Glutamatergic neuron (in vitro differentiated cells): ENCODE data around the gene MRPL1. TPM values are rescaled to one million over a fixed set of nuclear protein-coding genes. Genes with fewer than 3 reads are reported as not detected.

ENCODE experiments used
- DNase-seq: peaks from one replicate; pipeline ENCODE4 v3.0.0; 2022
- H3K27ac Mint-ChIP-seq: one replicate; pipeline ENCODE4 v1.8.0; 2020; ENCODE audit warnings: mild to moderate bottlenecking, mixed read lengths, inconsistent platforms; ENCODE audit not compliant: unreplicated experiment
- H3K27me3 Mint-ChIP-seq: one replicate; pipeline ENCODE4 v1.8.0; 2020; ENCODE audit warnings: mild to moderate bottlenecking, moderate library complexity, mixed read lengths, inconsistent platforms; ENCODE audit not compliant: unreplicated experiment
- H3K36me3 Mint-ChIP-seq: one replicate; pipeline ENCODE4 v1.8.0; 2020; ENCODE audit warnings: mild to moderate bottlenecking, mixed read lengths, inconsistent platforms; ENCODE audit not compliant: unreplicated experiment
- H3K4me1 Mint-ChIP-seq: one replicate; pipeline ENCODE4 v1.8.0; 2020; ENCODE audit warnings: mild to moderate bottlenecking, low read depth, mixed read lengths, inconsistent platforms; ENCODE audit not compliant: unreplicated experiment
- H3K4me3 Mint-ChIP-seq: one replicate; pipeline ENCODE4 v1.8.0; 2020; ENCODE audit warnings: mild to moderate bottlenecking, mixed read lengths, inconsistent platforms; ENCODE audit not compliant: unreplicated experiment
- H3K9me3 Mint-ChIP-seq: one replicate; pipeline ENCODE4 v1.8.0; 2020; ENCODE audit warnings: mild to moderate bottlenecking, moderate library complexity, mixed read lengths, inconsistent platforms; ENCODE audit not compliant: unreplicated experiment
- total RNA-seq: library from RNA; stranded (reverse); fragmentation: NEBNext Ultra II Directional; extraction: Animal tissue kit (Norgen Biotek cat#: 25700); gene quantifications from one replicate; pipeline ENCODE4 v1.2.1, GENCODE V29; 2021; ENCODE audit not compliant: unreplicated experiment
- TF ChIP-seq, protein P1 (sequence below): fragments of 200-600 bp; sonication (generic); IDR thresholded peaks from one replicate; pipeline ENCODE4 v1.5.0; 2021; ENCODE audit not compliant: partially characterized antibody, unreplicated experiment

The MRPL1 gene
- total RNA-seq, 1 donor from 2014 or later, result 20.1 TPM

DNA sequence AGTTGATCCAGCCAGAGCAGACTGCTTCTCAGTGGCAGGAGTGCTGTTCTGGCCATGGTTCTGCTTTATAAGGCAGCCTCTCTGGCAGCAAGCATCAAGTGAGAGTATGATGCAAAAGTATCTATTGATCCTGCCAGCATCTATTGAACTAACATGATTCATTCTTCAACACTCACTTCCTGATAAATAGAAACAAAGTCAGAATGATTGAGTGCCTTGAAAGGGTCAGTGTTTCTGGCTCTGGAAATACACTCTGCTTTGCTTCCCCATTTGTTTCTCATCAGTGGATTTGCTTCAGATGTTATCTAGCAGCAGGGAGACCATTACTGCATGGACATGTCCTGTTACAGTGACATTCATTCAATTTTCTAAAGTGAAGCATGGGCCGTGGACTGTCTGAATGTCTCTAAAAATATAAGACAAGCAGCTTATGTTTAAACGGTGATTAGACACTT lies 128.3 kb downstream of the MRPL1 start:
- no peaks in the 10 kb centered on the region for H3K36me3 Mint-ChIP-seq
- no peak overlapping the region for H3K4me3 Mint-ChIP-seq
- no peak overlapping the region for H3K27ac Mint-ChIP-seq
- TF ChIP-seq, protein P1, sequence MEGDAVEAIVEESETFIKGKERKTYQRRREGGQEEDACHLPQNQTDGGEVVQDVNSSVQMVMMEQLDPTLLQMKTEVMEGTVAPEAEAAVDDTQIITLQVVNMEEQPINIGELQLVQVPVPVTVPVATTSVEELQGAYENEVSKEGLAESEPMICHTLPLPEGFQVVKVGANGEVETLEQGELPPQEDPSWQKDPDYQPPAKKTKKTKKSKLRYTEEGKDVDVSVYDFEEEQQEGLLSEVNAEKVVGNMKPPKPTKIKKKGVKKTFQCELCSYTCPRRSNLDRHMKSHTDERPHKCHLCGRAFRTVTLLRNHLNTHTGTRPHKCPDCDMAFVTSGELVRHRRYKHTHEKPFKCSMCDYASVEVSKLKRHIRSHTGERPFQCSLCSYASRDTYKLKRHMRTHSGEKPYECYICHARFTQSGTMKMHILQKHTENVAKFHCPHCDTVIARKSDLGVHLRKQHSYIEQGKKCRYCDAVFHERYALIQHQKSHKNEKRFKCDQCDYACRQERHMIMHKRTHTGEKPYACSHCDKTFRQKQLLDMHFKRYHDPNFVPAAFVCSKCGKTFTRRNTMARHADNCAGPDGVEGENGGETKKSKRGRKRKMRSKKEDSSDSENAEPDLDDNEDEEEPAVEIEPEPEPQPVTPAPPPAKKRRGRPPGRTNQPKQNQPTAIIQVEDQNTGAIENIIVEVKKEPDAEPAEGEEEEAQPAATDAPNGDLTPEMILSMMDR, result no peak
- H3K4me1 Mint-ChIP-seq, result peaks cover 4% of the 10 kb centered on the region
- no peaks in the 10 kb centered on the region for H3K27me3 Mint-ChIP-seq
- H3K9me3 Mint-ChIP-seq, result no peaks in the 10 kb centered on the region
- DNase-seq, result no peak

DNA sequence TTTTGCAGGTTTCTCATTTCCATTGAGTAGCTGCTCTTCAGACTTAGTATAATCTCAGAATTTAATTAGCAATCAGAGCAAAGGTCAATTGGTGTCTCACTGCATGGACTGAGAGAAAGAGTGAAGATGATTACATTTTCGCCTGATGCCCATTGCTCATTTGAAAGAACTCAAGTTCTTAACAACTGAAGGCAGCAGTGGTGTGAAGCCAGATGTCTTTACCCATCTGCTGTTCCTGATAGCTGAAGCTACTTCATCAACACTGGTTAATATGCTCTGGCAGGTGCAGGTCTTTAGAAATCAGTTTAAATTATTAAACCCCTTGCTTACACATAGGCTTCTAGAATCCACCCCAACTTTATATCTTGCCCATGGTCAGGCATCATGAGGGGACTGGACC lies 130.0 kb downstream of the MRPL1 start:
- no peak for DNase-seq
- Mint-ChIP-seq H3K27me3 (no peaks in the 10 kb centered on the region), H3K4me1 (peaks cover 4% of the 10 kb centered on the region), H3K27ac (no peak overlapping the region), H3K4me3 (no peak overlapping the region), H3K9me3 (no peaks in the 10 kb centered on the region), H3K36me3 (no peaks in the 10 kb centered on the region)
- TF ChIP-seq, protein P1, result no peak

- Mint-ChIP-seq H3K27me3 (no peaks in the 10 kb centered on the region), H3K27ac (no peak overlapping the region), H3K4me1 (peaks cover 4% of the 10 kb centered on the region), H3K36me3 (no peaks in the 10 kb centered on the region), H3K4me3 (no peak overlapping the region), H3K9me3 (no peaks in the 10 kb centered on the region)
- TF ChIP-seq, protein P1, result peak; percentile 64
- no peak for DNase-seq
Measured at GRCh38 chr4:77994194-77994721, 131.6 kb downstream of the MRPL1 start.

DNA sequence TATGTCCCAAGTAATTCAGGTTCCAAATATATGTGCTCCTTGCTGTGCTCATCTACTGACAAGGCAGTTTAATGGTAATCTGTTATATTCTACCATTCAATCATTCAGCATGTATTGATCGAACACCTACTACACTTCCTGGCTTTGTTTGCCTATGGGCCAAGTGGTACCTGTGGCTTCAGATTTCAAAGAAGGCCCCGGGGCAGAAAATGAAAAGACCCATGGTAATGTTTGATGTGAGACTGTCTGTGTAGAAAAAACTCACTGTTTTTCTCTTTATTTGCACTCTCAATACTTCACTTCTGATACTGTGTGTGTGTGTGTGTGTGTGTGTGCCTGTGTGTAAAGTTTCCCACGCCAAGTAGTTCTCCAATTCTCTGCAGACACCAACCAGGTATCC lies 133.4 kb downstream of the MRPL1 start:
- no peak for DNase-seq
- Mint-ChIP-seq H3K36me3 (no peaks in the 10 kb centered on the region), H3K4me3 (no peak overlapping the region), H3K9me3 (no peaks in the 10 kb centered on the region), H3K4me1 (peaks cover 4% of the 10 kb centered on the region), H3K27ac (no peak overlapping the region), H3K27me3 (no peaks in the 10 kb centered on the region)
- TF ChIP-seq, protein P1, result no peak

DNA sequence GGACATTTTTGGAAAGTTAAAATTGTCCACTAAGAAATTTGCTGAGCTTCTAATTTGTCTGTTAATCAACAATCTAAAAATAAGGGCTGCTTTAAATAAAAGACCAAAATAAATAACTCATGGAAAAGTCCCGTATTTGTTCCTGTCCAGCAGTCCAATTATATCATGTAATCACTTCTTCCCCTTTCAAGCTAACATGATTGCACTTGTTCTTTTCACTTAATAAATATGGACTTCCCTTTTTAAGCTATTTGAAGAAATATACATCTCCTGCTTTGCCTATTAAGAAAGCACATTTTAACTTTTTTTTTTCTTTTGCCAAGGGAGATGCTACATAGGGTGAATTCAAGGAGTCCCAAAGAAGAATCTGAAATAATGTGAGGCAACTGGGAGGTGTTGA lies 138.9 kb downstream of the MRPL1 start:
- TF ChIP-seq, protein P1, result no peak
- DNase-seq, result no peak
- Mint-ChIP-seq H3K27me3 (no peaks in the 10 kb centered on the region), H3K27ac (no peak overlapping the region), H3K9me3 (no peaks in the 10 kb centered on the region), H3K4me1 (no peaks in the 10 kb centered on the region), H3K36me3 (peaks cover 5% of the 10 kb centered on the region), H3K4me3 (no peak overlapping the region)
